Dedifferentiated amniotic fluid mesenchymal stem cell (primary cell): Measurements from ENCODE around the gene PYHIN1.

Experiments
- DNase-seq: peaks from one replicate; pipeline ENCODE4 v3.0.0-alpha.2; 2016; ENCODE audit errors: extremely low spot score

Gene PYHIN1

DNA sequence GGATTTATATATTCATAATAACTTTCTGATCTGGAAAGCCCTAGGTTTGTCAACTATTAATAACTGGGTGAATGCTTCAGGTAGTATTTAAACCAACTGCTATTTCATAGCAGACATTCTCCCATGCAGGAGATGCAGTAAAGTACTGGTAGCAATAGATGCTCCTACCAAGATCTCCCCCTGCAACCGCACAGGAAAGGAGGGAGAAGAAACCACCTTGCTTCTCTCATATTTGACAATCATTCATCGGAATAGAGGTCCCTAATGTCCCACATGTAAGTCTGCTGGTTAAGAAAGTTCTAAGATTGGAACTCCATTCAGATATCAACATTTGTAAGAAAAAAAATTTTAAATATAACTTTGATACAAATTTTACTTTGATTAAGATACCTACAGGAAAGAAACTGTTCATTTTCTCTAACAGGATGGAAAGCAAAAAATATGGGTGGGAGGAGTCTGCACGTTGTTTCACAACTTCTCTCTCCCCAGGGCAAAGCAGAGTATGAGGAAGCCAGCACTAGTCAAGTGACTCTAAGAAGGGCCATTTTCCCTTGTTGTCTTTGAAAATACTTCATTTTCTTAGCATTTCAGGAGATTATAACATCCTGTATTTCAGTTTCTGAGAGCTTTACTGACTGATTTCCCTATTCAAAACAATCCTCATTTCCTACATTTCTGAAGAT lies at the start of gene PYHIN1:
Gene PYHIN1 (plus strand): TSS at position 498 of the 683 bp plus-strand sequence. CDS start 5,359 bp downstream, outside the sequence.
- DNase-seq = no peak

DNA sequence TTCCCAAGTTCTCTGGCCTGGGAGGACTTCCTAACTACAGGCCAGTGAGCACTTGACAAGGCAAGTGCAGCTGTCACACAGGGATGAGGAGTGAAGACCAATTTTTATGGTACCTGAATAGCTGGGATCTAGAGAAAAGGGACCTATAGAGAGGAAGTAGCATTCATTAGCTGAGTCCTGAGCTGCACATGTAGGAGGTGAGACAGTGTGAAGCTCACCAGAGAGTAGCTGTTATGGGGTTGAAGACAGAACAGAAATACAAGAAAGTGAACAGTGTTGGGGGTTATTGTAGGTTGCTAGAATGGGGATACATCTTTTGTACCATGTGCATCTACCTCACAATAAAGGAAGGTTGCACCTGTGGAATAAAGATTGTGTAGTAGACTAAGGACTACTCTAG lies 37.7 kb upstream of the PYHIN1 start:
- DNase-seq = peak; percentile 1

DNA sequence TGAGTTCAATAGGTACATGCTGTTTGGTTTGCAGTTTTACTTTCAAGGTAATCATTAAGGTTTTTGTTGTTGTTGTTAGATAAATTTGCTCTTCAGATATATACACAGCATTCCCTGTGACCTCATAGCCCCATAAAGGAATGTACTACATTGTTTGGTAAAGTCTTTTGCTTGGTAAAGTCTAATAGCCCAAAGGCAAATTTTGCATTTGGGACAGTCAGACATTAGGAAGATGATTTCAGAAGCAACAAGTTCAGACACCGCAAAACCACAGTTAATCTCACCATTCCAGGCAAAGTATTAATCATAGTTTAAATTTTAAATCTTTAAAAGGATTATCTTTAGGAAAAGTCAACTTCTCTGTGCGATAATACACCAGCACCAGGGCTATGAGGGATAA lies 32.6 kb upstream of the PYHIN1 start:
- no peak for DNase-seq

DNA sequence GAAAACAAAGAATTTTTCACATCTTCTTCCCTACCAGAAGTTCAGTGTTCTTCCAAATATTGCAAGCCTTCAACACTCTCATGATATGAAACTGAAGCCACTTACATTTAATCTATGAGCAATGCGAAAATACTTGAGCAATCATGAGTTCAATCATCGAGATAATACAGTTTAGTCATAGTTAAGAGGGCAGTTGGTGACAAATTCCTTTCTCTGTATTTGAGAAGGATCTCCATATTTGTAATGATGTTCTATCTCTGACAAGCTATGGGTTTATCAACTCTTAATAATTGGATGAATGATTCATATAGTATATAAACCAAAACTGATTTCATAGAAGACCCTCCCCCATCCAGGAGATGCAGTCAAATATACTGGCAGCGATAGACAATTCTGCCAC lies 29.7 kb upstream of the PYHIN1 start:
- DNase-seq = no peak

DNA sequence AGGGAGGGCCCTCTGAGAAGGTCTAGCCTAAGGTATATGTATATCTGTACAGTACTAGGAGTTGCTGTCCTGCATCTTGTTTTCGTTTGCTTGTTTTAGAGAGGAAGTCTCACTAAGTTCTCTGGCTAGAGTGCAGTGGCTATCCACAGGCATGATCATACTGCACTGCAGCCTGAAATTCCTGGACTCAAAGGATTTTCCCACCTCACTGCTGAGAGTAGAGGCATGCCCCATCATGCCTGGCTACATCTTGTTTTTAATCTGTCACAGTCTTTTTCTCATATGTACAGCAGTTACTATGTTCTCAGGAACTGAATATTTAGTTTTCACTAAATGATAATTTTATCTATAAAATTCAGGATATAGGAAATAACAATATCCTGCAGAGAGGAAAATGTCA lies 15.3 kb upstream of the PYHIN1 start:
- DNase-seq = no peak

DNA sequence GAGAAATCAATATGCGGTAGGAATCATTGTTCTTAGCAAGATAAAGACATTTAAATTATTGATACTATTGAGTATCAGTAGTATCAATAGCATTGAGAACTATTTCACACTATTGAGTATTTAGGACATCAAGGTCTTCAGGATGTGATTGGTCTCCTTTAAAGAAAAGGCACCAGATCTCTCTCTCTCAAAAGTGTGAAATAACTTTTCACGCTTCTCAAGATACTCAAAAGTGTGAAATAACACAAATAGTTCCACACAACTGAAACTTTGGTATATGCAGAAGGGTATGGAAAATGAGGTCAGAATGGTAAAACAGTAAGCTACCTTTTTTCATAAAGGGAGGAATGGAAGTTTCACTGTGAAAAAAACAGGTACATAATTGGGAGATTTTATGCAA lies 6.7 kb upstream of the PYHIN1 start:
- DNase-seq = no peak

DNA sequence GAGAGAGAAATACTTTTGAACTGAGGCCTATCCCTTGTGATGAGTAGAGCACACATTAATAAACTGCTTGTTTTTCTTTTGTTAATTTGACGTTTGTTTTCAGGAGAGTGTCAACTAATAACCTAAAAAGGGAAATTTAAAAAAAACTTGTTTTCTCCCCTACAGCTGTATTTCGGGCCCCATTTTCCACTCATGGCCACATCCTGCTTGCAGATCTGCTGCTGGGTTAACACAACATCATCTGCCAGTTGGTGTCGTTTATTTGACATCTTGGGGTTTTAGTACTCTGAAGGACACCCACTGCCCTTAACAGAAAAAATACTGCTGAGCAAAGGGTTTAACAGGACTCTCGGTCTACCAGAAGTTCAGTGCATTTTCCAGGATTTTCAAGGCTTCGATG lies 848 bp upstream of the PYHIN1 start:
- DNase-seq = no peak

DNA sequence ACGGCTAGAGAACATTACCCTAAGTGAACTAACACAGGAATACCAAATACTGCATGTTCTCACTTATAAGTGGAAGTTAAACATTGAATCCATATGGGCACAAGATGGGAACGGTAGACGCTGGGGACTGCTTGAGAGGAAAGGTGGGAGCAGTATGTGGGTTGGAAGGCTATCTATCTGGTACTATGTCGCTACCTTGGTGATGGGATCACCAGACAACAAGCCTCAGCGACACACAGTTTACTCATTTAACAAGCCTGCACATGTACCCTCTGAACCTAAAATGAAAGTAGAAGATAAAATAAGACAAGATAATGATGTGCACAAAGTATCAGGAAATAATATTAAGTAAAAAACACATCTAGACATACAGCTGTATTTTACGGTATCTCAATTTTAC lies 819 bp downstream of the PYHIN1 start:
- no peak for DNase-seq

DNA sequence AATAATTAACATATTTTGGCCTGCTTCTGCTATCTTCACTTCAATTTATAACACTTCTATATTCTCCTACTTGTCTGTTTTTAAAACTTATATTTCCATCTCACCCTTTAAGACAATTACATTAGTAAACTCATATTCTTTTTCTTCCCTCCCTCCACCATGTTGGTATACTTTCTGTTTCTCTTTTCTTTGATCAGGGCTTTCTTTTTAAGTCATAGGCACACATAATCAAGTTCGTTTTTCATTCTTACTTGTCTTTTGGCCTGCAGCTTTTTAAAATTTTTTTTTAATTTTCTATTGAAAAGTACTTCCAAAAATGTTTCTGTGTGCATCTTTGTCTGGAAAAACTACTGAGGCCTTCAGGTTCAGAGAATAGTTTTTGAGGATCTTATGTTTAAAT lies 2.3 kb downstream of the PYHIN1 start:
- DNase-seq = no peak

DNA sequence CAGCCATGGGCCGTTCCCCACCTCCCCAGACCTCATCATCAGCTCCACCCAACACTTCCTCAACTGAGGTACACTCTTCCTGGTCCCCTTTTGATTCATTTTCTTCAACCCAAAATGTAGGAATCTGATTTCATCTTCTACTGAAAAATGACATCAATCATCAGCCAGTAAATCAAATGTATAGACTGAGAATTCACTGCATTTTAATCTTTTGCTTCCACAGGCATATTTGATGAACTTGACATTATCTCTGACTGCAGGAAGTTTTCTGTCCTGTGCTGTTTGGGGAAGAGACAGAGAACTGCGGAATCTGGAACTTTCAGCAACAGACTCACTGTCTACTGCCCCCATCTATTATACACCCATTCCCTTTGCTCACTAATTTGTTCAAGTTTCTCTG lies 7.8 kb downstream of the PYHIN1 start:
- no peak for DNase-seq

DNA sequence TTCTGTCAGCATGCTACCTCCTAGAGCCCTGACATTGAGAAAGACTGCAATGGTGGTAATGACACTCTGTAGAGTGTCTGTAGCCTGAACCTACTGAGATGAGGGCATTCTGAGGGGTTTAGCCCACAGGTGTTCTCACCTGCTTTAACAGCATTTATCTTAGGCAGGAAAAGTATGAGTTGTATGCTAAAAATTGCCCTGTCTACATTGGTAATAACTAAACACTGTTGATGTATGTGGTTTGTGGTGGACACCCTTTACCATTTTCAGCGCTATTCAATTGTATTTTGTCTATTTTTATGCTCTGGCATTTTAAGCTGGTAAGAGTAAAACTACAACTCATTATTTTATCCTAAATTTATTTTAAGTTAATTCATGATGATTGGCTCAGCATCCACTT lies 10.0 kb downstream of the PYHIN1 start:
- no peak for DNase-seq

DNA sequence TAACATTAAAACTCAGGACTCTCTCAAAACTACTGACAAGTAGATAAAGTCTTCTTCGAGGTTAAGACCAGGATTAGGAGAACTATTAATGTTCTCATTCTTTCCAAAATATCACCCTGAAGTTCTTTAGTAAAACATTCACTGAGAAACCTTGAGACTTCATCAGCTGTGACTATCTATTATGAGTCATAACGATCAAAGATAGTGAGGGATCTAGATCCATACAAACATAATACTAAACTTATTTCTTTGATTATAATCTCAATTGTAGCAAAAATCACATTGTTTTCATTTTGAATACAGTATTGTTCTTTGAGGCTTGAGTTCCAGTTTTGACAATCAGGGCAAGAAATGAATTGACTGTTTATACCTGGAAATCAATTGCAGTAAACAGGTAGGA lies 11.1 kb downstream of the PYHIN1 start:
- no peak for DNase-seq

DNA sequence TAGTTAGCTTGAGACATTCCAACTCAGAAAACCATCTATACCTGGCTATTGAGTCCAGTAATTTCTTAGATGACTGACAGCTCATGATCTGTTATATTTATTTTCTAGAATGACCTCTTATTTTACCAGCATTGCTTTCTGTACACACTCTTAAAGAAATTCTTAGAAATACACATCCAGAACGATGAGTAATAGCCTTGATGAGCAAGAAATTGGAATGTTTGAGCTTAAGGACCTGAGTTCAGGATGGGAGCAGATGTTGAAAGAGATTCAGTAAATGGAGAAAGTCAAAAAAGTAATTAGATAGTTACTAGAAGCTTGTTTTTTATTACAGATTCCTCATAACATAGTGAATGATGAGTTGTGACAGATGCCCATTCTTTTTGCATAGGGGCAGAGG lies 11.7 kb downstream of the PYHIN1 start:
- no peak for DNase-seq

DNA sequence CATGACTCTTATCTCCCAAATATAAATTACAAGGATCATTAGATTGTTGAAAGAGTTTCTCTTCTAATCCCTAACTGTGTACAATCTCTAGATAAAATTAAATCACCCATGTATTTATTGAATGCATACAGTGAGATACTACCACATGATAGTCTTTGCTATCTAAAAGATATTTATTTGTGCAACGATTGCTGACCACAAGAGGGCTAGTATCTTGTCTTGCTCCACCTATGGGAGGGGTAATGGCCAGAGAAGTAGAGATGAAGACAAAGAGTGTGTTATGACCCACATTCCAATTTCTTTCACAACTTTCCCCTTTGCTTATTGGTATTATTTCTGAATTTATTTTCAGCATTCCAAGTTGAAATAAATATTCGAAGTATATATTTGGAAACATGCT lies 13.7 kb downstream of the PYHIN1 start:
- no peak for DNase-seq

DNA sequence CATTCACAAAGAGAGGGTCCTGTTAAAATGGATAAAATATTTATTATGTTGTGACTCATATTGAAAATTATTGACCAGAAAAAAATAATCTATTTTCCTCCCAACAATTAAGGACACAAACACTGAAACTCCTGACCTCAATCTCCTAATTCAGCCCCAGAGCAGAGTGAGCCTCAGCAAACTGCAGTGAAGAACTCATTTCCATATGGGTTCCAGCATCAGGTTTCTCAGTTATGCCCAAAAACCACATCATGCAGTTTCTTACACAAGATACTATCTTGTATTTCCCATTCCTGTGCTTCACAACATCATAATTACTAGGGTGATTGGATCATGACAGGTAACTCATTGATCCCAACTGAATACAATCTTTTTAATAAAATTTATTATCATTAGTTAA lies 15.4 kb downstream of the PYHIN1 start:
- no peak for DNase-seq

DNA sequence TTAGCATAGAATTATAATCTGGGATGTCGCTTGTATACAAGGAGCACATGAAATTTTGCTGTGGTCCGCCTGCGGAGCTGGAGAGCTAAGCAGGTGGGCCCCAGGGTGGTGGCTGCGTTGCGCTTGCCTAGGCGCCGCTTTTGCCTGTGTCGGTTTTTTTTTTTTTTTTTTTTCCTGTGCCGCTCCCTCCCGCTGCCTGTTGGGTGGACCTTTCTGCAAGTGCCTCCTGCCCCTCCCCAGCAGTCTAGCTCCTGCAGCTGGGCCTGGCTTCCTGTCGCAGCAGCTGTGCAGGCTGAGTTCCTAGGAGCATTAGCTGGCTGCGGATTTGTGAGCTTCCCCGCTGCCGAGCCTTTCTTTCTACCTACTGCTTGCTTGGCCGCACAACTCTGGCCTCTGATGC lies 20.6 kb downstream of the PYHIN1 start:
- no peak for DNase-seq

DNA sequence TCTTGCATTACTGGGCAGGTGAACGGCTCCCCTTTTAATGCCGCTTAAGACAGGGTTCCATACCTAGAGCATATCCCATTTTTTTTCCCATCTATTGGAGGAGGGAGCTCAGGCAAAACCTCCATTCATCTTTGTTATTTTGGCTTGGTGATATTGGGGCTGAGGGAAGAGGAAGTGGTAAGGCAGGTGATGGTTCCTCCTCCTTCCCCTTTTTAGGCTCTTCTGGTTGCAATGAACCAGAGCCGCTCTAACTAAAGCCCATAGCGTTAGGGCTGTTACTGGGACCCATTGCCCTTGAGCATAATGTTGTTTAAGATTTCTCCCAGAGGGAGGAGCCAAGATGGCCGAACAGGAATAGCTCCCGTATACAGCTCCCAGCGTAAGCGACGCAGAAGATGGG lies 21.1 kb downstream of the PYHIN1 start:
- no peak for DNase-seq

DNA sequence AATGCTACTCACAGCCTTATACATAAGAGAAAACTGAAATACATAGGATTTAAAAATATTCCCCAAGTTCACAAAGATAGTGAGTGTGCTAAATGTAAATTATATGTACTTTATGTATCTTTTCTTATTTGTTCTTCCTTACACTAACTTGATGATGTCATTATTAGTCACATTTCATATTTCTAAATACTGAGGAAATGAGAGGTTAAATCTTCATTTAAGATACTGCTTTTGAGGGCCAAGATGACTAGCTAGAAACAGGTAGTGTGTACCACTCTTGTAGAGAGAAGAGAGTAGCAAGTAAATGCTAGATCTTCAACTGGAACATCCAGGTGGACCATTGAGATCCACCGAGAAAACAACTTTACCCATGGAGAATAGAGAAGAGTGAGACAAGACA lies 29.8 kb downstream of the PYHIN1 start:
- no peak for DNase-seq

DNA sequence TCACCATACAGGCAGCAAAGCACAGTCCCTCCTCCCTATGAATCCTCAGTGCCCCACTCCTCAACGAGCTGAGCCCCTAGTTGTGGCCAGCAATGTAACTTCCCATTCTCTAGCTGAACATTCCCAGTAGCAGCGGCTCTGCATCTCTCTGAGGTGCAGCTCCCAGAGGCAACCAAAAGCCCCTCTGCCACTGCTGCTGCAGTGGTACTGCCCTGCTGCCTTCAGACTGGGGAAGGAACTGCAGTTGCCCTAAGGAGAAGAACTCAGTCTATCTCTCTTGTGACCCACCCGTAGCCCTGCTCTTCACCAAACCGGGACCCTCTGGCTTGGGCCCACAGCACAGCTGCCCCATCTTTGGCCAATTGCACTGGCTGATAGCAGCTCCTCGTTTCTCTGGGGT lies 31.6 kb downstream of the PYHIN1 start:
- no peak for DNase-seq

DNA sequence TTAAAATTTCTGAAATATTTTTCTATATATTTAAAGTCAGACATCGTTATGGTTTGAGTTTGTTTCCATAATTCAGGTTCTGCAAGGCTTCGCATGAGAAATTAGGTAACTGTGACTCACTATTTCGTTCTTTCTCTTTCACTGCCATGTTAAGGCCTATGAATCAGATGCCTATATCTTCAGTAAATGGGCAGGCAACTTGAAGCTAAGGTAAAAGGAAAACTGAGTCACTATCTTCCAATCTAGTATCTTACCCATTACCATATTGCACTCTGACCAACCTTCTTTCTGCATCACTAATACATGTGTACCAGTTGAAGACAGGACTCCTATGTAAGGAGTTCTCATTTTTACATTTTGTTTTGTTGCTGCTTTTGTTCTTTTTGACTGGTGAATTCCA lies 37.8 kb downstream of the PYHIN1 start:
- DNase-seq = no peak

DNA sequence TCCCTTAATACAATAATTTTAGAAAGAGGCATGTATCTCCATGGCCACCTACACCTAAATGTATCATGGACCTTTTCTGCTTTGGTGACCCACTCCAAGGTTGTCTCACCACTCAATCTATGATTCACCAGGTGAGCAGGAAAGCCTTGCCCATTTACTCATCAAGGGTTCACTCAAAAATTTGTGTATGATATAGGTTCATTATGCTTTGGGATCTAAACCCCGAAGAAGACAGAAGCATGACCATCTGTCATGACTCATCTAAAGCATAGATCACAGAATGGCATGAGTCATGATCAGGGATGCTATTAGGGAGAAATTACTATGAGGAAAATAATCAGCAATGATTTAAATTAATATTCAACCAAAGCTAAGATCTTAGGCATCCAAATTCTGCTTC lies 38.5 kb downstream of the PYHIN1 start:
- DNase-seq = no peak

DNA sequence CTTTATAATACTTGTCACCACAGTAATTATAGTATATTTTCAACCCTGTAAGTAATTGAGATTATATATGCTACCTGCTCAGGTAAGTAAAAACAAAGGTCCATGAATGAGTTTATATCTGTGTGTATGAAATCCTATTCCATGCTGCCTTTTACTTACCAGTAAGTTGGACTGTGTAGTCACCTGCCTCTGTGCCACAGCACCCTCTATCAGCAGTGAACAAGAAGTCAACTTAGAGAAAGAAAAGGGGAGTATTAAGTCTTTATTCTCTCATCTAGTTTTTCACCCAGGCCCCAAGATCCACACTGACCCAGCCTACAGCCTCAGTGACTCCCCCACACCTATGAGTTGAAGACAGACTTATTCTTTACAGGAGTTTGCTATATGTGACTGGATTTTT lies 41.5 kb downstream of the PYHIN1 start:
- DNase-seq = no peak

DNA sequence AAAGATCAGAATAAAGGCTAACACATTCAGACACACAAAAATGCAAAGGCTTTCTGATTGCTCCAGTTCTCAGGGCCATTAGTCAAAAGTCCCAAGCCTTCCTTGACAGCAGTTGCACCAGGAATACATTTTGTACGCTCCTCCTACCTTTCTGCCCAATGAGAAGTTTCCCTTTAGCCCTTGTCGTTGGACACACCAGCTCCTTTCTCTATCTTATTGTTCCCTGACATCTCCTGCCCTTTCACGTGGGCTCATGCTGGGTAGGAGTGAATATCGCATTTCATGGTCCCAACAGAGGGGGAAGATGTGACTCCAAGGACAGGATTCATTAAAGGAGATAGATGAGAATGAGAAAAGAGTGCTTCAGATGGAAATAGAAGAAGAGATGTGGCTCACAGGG lies 44.9 kb downstream of the PYHIN1 start:
- no peak for DNase-seq

DNA sequence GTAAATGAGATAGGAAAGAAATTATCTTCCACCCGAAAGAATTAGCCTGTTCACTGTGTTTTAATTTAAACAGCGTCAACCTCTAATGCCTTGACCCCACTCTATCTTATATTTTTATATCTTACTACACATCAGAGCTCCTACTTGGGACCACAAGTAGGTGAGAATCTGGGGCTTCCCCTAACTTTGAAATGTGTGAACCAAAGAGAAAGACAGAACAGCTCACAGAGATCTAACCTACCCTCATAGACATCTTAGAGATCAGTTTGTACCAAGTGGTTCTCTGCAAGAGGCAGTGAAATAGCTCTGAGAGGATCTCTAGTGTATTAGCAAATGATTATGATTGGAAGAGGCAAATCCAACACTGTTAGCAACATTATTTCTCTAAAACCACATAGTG lies 47.4 kb downstream of the PYHIN1 start:
- DNase-seq = no peak

DNA sequence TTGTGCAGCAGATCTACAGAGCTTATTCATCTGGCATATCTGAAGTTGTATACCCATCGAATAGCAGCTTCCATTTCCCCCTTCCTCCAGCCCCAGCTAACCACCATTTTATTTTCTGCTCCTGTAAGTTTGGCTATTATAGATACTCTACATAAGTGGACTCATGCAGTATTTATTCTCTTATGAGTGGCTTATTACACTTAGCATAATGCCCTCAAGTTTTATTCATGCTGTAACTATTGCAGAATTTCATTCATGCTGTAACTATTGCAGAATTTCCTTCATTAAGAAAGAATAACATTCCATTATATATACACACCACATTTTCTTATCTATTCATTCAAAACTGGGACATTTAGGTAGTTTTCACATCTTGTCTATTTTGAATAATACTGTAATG lies 47.9 kb downstream of the PYHIN1 start:
- DNase-seq = peak; percentile 47
